Measurements from ENCODE around the gene RPL21. TPM values are rescaled to one million over a fixed set of nuclear protein-coding genes. Genes with fewer than 3 reads are reported as not detected.
A peak's percentile ranks its signal among the peaks of the same experiment; 100 is the strongest.

The RPL21 gene
- total and polyA plus RNA-seq, 2 donors (not counting 1 experiment from before 2014, with no cell fraction given), result 831 to 1,841 TPM

- H4K20me1 ChIP-seq (ENCODE audit: control insufficient read depth, extremely low read depth, insufficient read depth, low read length), result no peaks in the 10 kb centered on the region
- DNase-seq (ENCODE audit: low read depth in 2 of 2), result no peak
- no peaks in the 10 kb centered on the region for H3K36me3 ChIP-seq (ENCODE audit: control insufficient read depth, insufficient read depth, low read length)
- TF ChIP-seq EZH2 (IDR thresholded peaks at IDR 0.05; ENCODE audit: low read length, missing control alignments), result no peak
- no peak for TF ChIP-seq CTCF (conservative IDR thresholded peaks at IDR 0.05 in 1 of 2, IDR thresholded peaks at IDR 0.05 in 1 of 2; ENCODE audit: low read depth in 1 of 2, low read length in 2 of 2)
- H3K79me2 ChIP-seq (ENCODE audit: control insufficient read depth, insufficient read depth, low read length), result no peaks in the 10 kb centered on the region
- H3K4me2 ChIP-seq (ENCODE audit: extremely low read depth, insufficient read depth, low read length), result peak overlapping the region; percentile 86
- no peak overlapping the region for H2AFZ ChIP-seq (ENCODE audit: low read length)
- peak overlapping the region; percentile 77 for H3K27ac ChIP-seq (ENCODE audit: insufficient read depth, low read length)
- H3K4me1 ChIP-seq (ENCODE audit: control insufficient read depth, extremely low read depth, insufficient read depth, low read length), result peaks cover 9% of the 10 kb centered on the region
- peak overlapping the region; percentile 82 for H3K9ac ChIP-seq (ENCODE audit: insufficient read depth, low read length)
- peak overlapping the region; percentile 70 to 94 (median 78) for H3K4me3 ChIP-seq (replicated peaks in 1 of 4; ENCODE audit: control extremely low read depth in 1 of 4, insufficient read depth in 1 of 4, low read depth in 3 of 4, low read length in 4 of 4)
- no peaks in the 10 kb centered on the region for H3K9me3 ChIP-seq (ENCODE audit: control insufficient read depth, insufficient read depth, low read depth, low read length)
- H3K27me3 ChIP-seq (ENCODE audit: control insufficient read depth, insufficient read depth, low read length), result no peaks in the 10 kb centered on the region
Observed at GRCh38 chr13:27271570-27272096, 20.3 kb downstream of the RPL21 start.

GRCh38 chr13:27273658-27274425 is 22.5 kb downstream of the RPL21 start:
- H3K4me3 ChIP-seq (replicated peaks in 1 of 4; ENCODE audit: control extremely low read depth in 1 of 4, insufficient read depth in 1 of 4, low read depth in 3 of 4, low read length in 4 of 4), result no peak overlapping the region
- peak; percentile 73 to 83 for DNase-seq (ENCODE audit: low read depth in 2 of 2)
- H3K36me3 ChIP-seq (ENCODE audit: control insufficient read depth, insufficient read depth, low read length), result no peaks in the 10 kb centered on the region
- peaks cover 9% of the 10 kb centered on the region for H3K4me1 ChIP-seq (ENCODE audit: control insufficient read depth, extremely low read depth, insufficient read depth, low read length)
- no peaks in the 10 kb centered on the region for H3K79me2 ChIP-seq (ENCODE audit: control insufficient read depth, insufficient read depth, low read length)
- no peak for TF ChIP-seq CTCF (conservative IDR thresholded peaks at IDR 0.05 in 1 of 2, IDR thresholded peaks at IDR 0.05 in 1 of 2; ENCODE audit: low read depth in 1 of 2, low read length in 2 of 2)
- no peak for TF ChIP-seq EZH2 (IDR thresholded peaks at IDR 0.05; ENCODE audit: low read length, missing control alignments)
- no peak overlapping the region for H3K4me2 ChIP-seq (ENCODE audit: extremely low read depth, insufficient read depth, low read length)
- H4K20me1 ChIP-seq (ENCODE audit: control insufficient read depth, extremely low read depth, insufficient read depth, low read length), result no peaks in the 10 kb centered on the region
- H3K27me3 ChIP-seq (ENCODE audit: control insufficient read depth, insufficient read depth, low read length), result no peaks in the 10 kb centered on the region
- H3K9ac ChIP-seq (ENCODE audit: insufficient read depth, low read length), result no peak overlapping the region
- H3K27ac ChIP-seq (ENCODE audit: insufficient read depth, low read length), result no peak overlapping the region
- no peaks in the 10 kb centered on the region for H3K9me3 ChIP-seq (ENCODE audit: control insufficient read depth, insufficient read depth, low read depth, low read length)
- no peak overlapping the region for H2AFZ ChIP-seq (ENCODE audit: low read length)

GRCh38 chr13:27274631-27275030 is 23.3 kb downstream of the RPL21 start:
- H3K27me3 ChIP-seq (ENCODE audit: control insufficient read depth, insufficient read depth, low read length), result no peaks in the 10 kb centered on the region
- no peaks in the 10 kb centered on the region for H4K20me1 ChIP-seq (ENCODE audit: control insufficient read depth, extremely low read depth, insufficient read depth, low read length)
- H2AFZ ChIP-seq (ENCODE audit: low read length), result no peak overlapping the region
- TF ChIP-seq CTCF (conservative IDR thresholded peaks at IDR 0.05 in 1 of 2, IDR thresholded peaks at IDR 0.05 in 1 of 2; ENCODE audit: low read depth in 1 of 2, low read length in 2 of 2) (no peak), EZH2 (IDR thresholded peaks at IDR 0.05; ENCODE audit: low read length, missing control alignments) (no peak)
- no peak overlapping the region for H3K4me2 ChIP-seq (ENCODE audit: extremely low read depth, insufficient read depth, low read length)
- H3K9me3 ChIP-seq (ENCODE audit: control insufficient read depth, insufficient read depth, low read depth, low read length), result no peaks in the 10 kb centered on the region
- no peaks in the 10 kb centered on the region for H3K79me2 ChIP-seq (ENCODE audit: control insufficient read depth, insufficient read depth, low read length)
- H3K27ac ChIP-seq (ENCODE audit: insufficient read depth, low read length), result no peak overlapping the region
- no peak overlapping the region for H3K4me3 ChIP-seq (replicated peaks in 1 of 4; ENCODE audit: control extremely low read depth in 1 of 4, insufficient read depth in 1 of 4, low read depth in 3 of 4, low read length in 4 of 4)
- no peak for DNase-seq (ENCODE audit: low read depth in 2 of 2)
- no peak overlapping the region for H3K9ac ChIP-seq (ENCODE audit: insufficient read depth, low read length)
- peaks cover 9% of the 10 kb centered on the region for H3K4me1 ChIP-seq (ENCODE audit: control insufficient read depth, extremely low read depth, insufficient read depth, low read length)
- H3K36me3 ChIP-seq (ENCODE audit: control insufficient read depth, insufficient read depth, low read length), result no peaks in the 10 kb centered on the region

Measured in fibroblast of lung (primary cell).